ENCODE measurements around the gene MSI2. TPM values are rescaled to one million over a fixed set of nuclear protein-coding genes. Genes with fewer than 3 reads are reported as not detected.

Gene MSI2
- total RNA-seq, 2 donors from 2014 or later: 53.1 to 74.0 TPM

DNA sequence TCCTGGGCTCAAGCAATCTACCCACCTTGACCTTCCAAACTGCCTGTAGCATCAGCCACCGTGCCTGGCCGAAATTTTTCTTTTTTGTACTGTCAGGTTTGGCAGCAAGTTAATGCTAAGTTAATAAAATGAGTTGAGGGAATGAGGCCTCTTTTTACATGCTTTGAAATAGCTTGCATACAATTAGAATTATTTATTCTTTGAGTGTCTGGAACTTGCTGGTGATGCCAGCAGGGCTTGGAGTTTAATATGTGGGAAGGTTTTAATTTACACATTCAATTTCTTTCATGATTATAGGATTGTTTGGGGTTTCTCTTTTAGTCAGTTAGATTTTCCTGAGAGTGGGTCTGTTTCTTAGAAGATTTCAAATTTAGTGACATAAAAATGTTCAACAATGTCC is 31.2 kb upstream of the MSI2 start:
- H3K27ac ChIP-seq: no peak overlapping the region
- H3K4me3 ChIP-seq: no peak overlapping the region
- no peaks in the 10 kb centered on the region for H3K9me3 ChIP-seq
- H3K4me1 ChIP-seq (replicated peaks): no peaks in the 10 kb centered on the region
- WGBS: 54% methylated on average over 2 of the region's 2 CpGs
- no peaks in the 10 kb centered on the region for H3K27me3 ChIP-seq (replicated peaks; ENCODE audit: insufficient read depth)
- intact Hi-C loops (cut with DNase I): no loop called here
- DNase-seq (ENCODE audit: low spot score): no peak
- TF ChIP-seq POLR2AphosphoS5 (IDR thresholded peaks at IDR 0.05): no peak
- no peak for TF ChIP-seq POLR2A (IDR thresholded peaks at IDR 0.05)
- no peak for TF ChIP-seq CTCF (IDR thresholded peaks at IDR 0.05)
- H3K36me3 ChIP-seq: no peaks in the 10 kb centered on the region

DNA sequence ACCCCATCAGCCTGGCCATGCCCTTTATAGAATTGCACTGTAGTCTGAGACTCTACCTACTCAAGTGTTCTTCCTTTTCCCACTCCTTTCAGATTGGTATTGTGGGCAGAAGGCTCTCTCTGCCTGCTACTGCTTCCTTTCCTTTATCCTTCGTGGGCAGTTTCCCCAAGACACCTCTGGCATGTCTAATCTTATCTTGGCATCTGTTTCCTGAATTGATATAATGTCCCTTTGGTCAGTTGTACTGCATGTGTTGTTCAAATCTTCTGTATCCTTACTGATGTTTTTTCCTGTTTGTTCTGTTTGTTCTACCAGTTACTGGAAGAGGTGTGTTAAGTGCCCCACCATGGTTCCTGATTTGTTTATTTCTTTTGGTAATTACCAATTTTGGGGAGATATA is 29.5 kb upstream of the MSI2 start:
- no peaks in the 10 kb centered on the region for H3K9me3 ChIP-seq
- no peak for DNase-seq (ENCODE audit: low spot score)
- H3K4me3 ChIP-seq: no peak overlapping the region
- TF ChIP-seq POLR2A (IDR thresholded peaks at IDR 0.05): no peak
- TF ChIP-seq POLR2AphosphoS5 (IDR thresholded peaks at IDR 0.05): no peak
- no peak for TF ChIP-seq CTCF (IDR thresholded peaks at IDR 0.05)
- 50% methylated on average over 1 of the region's 1 CpG for WGBS
- H3K4me1 ChIP-seq (replicated peaks): no peaks in the 10 kb centered on the region
- no peaks in the 10 kb centered on the region for H3K27me3 ChIP-seq (replicated peaks; ENCODE audit: insufficient read depth)
- intact Hi-C loops (cut with DNase I): no loop called here
- no peak overlapping the region for H3K27ac ChIP-seq
- H3K36me3 ChIP-seq: no peaks in the 10 kb centered on the region

DNA sequence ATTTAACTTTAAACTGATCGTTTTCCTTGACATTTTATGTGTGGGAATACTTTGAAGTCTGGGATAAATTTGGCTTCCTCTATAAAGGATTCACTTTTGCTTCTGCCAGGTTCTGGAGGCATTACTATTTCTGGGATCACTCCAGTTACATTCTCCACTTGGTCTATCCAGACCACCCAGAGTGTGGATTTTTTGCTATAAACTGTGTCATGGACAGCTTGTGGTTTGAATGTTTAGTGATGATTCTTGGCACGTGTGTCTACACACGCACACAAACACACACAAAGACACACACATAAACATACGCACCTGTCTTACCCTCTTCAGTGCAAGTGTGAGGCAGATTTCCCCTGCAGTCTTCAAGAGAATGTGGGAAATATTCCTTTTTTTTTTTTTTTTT is 27.4 kb upstream of the MSI2 start:
- intact Hi-C loops (cut with DNase I): no loop called here

GRCh38 chr17:57234061-57234738 is 22.1 kb upstream of the MSI2 start:
- DNase-seq (ENCODE audit: low spot score): no peak
- Histone ChIP-seq H3K27me3 (replicated peaks; ENCODE audit: insufficient read depth) (no peaks in the 10 kb centered on the region), H3K36me3 (no peaks in the 10 kb centered on the region), H3K9me3 (no peaks in the 10 kb centered on the region), H3K4me3 (no peak overlapping the region), H3K27ac (no peak overlapping the region), H3K4me1 (replicated peaks) (no peaks in the 10 kb centered on the region)
- TF ChIP-seq POLR2A (IDR thresholded peaks at IDR 0.05): no peak
- TF ChIP-seq POLR2AphosphoS5 (IDR thresholded peaks at IDR 0.05): no peak
- TF ChIP-seq CTCF (IDR thresholded peaks at IDR 0.05): no peak
- intact Hi-C loops (cut with DNase I): no loop called here
- 66% methylated on average over 2 of the region's 2 CpGs for WGBS

More for the DNA sequence above, 27.4 kb upstream of the MSI2 start:
- no peaks in the 10 kb centered on the region for H3K36me3 ChIP-seq
- TF ChIP-seq POLR2AphosphoS5 (IDR thresholded peaks at IDR 0.05): no peak
- TF ChIP-seq CTCF (IDR thresholded peaks at IDR 0.05): no peak
- no peak for TF ChIP-seq POLR2A (IDR thresholded peaks at IDR 0.05)
- no peak overlapping the region for H3K4me3 ChIP-seq
- no peaks in the 10 kb centered on the region for H3K4me1 ChIP-seq (replicated peaks)
- no peaks in the 10 kb centered on the region for H3K27me3 ChIP-seq (replicated peaks; ENCODE audit: insufficient read depth)
- no peaks in the 10 kb centered on the region for H3K9me3 ChIP-seq
- no peak overlapping the region for H3K27ac ChIP-seq
- no peak for DNase-seq (ENCODE audit: low spot score)
- 26% methylated on average over 4 of the region's 4 CpGs for WGBS

- DNase-seq (ENCODE audit: low spot score): no peak
- intact Hi-C loops (cut with DNase I): no loop called here
- Histone ChIP-seq H3K27me3 (replicated peaks; ENCODE audit: insufficient read depth) (no peaks in the 10 kb centered on the region), H3K4me1 (replicated peaks) (no peaks in the 10 kb centered on the region), H3K4me3 (no peak overlapping the region), H3K27ac (no peak overlapping the region), H3K9me3 (no peaks in the 10 kb centered on the region), H3K36me3 (no peaks in the 10 kb centered on the region)
- TF ChIP-seq CTCF (IDR thresholded peaks at IDR 0.05) (no peak), POLR2AphosphoS5 (IDR thresholded peaks at IDR 0.05) (no peak), POLR2A (IDR thresholded peaks at IDR 0.05) (no peak)
- WGBS: 61% methylated on average over 1 of the region's 1 CpG
Measured at GRCh38 chr17:57234739-57235092, 21.6 kb upstream of the MSI2 start.
